VCaP (cell line): ENCODE data around the gene PM20D1.

Experiments
- H3K27ac ChIP-seq: fragments of 450-650 bp; 2 replicates; pipeline ENCODE4 v1.5.1; 2017
- CTCF ChIP-seq: fragments of 450-650 bp; conservative IDR thresholded peaks from 2 replicates; pipeline ENCODE4 v1.5.1; 2017; ENCODE audit warnings: mild to moderate bottlenecking, moderate library complexity

Gene PM20D1

GRCh38 chr1:205851993-205852392 is 2.1 kb upstream of the PM20D1 start:
- no peak overlapping the region for H3K27ac ChIP-seq
- no peak for TF ChIP-seq CTCF

DNA sequence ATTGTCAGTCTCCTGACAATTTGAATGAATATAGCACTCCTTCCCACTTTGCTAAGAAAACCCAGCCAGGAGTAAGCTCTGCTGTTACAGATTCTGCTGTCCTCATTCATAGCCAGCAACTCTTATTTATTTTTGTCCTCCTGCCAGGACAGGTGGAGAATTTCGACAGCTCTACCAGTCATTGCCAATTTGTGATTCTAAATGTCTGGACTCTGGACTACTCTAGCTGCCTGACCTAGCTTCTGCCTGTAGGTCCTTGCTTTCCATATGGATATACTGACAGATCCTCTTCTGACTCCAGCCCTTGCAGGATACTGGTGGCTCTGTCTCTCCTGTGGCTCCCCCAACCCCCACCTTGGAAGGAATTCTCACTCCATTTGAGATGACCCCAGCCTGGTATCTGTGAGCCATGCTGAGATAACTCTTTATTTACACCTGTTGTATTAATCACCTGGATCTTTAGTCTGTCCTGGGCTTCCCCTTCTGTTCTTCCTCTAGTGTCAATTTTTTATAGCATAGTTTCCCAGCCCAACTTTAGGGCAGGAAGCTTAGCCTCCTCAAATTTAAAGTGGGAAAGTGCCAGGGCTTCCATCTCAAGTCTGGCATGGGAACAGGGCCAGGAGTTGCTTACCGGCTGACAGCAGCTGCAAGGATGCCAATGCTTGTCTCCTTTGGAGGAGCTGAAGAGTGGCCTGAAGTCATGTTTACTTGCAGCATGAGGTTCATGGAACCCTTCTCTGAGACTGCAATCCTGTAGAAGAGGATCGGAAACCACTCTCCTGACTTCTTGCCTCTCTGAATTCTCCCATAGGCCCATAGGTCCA is 6.7 kb downstream of the PM20D1 start:
- H3K27ac ChIP-seq, result no peak overlapping the region
- TF ChIP-seq CTCF, result no peak

- H3K27ac ChIP-seq, result no peak overlapping the region
- no peak for TF ChIP-seq CTCF
Observed at GRCh38 chr1:205842229-205842628, 7.7 kb downstream of the PM20D1 start.

DNA sequence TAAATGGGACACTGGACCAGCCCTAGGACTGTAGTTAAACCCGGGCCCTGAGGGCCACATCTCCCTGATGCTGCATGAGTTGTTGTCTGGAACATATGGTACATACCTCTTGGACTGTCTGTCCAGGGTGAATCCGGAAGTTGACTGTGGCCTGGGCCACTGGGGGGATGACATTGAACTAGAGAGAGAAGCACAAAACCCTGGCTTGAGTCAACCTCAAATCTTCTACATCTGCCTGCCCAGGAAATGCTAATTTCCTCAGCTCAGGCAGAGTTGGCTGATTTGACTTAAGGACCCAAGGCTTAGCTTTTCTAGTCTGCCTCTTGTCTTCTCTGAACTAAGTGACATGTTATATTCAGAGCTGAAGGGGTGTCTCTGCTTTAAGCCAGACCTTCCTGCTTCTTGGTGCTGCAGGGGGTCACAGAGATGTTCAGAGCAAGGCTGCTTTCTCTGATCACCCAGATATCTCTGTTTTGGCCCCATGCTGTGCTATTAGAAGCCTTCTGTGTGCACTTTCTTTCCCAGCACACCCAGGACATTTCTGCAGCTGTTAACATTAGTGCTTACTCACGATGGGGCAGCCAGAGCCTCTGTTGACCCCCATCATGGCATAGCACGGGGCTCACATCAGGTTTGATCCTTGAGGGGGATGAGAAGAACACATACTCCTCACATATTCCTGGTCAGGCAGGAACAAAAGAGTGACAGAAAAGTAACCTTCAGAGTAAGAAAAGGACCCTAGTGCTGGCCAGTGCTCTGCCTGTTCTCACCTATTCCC is 9.6 kb downstream of the PM20D1 start:
- TF ChIP-seq CTCF, result no peak
- H3K27ac ChIP-seq, result no peak overlapping the region

GRCh38 chr1:205837382-205837970 is 12.5 kb downstream of the PM20D1 start:
- TF ChIP-seq CTCF, result no peak
- H3K27ac ChIP-seq, result no peak overlapping the region

GRCh38 chr1:205834751-205835150 is 15.2 kb downstream of the PM20D1 start:
- no peak overlapping the region for H3K27ac ChIP-seq
- no peak for TF ChIP-seq CTCF

GRCh38 chr1:205832326-205832751 is 17.6 kb downstream of the PM20D1 start:
- H3K27ac ChIP-seq, result no peak overlapping the region
- no peak for TF ChIP-seq CTCF
